Measurements from ENCODE around the gene CDC42BPA.

The CDC42BPA gene

DNA sequence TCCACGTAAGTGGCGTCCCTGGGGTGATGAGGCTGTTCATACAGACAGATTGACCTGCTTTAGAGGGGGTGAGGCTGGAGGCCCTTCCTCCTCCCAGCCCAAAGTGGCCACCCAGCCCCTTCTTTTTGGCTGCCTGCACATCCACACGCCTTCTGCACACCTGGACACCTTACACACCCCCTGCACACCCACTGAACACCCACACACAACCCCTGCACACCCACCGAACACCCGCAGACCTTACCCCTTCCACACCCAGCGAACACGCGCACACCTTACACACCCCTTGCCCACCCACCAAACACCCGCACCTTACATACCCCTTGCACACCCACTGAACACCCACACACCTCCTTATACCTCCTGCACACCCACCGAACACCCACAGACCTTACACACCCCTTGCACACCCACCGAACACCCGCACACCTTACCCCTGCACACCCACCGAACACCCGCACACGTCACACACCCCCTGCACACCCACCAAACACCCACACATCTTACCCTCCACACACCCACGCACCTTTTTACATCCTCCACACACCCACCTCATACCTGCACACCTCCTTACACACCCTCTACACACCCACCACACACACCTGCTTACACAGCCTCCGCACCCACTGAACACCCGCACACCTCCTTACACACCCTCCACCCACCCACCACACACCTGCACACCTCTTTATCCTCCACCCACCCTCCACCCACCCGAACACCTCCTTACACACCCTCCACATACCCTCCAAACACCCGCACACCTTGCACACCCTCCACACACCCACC lies 340.5 kb downstream of the CDC42BPA start:
- DNase-seq = no peak

DNA sequence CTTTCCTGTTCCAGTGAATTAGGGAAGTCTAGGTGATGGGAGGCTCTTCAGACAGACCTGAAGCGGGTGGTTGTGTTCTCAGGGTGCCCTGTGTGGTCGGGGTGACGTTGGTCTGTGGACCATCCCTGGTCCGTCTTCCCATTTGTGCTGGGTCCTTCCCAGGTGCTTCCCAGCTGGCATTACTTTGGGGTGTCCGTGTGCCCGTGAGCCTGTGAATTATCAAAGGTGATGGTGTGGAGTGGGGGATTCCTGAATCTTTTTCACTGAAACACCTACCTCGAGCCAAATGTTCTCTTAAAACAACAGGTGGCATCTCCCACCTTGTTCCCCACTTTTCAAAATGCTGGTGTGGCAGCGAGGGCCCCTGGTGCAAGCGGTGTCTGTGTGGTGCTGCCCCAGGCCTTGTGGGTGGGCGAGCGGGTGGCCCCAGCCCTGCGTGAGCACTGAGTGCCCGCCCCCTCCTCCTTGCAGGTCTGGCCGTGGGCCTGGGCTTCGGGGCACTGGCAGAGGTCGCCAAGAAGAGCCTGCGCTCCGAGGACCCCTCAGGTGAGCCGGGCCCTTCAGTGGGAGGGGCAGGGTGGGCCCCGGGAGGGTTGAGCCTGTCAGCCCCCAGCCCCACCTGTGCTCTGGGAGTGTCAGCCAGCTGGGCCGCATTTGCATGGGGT lies 341.2 kb downstream of the CDC42BPA start:
- no peak for DNase-seq

DNA sequence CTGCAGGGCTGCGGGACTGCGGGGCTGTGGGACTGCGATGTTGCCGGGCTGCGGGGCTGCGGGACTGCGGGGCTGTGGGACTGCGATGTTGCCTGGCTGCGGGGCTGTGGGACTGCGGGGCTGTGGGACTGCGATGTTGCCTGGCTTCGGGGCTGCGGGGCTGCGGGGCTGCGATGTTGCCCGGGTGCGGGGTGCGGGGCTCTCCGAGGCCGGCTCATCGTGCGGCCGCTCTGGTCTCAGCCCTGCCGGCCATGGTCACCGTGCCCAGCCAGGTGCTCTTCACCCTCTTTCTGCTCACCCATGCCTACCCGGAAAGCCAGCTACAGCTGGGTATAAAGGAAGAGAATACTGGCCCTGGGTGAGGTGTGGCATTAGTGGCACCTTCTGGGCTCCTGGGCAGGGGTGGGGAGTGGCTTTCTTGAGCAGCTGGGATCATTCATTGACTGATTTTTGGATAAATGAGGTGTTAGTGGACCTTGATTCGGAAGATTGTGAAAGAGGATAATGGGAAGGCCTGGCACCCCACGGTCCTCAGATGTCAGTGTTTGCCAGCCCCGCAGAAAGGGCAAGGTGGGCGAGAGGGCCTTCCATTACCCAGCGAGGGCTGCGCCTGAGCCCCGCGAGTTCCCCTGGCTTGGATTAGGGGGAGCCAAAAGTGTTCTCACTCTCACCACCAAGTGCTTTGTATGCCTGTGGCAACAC lies 341.9 kb downstream of the CDC42BPA start:
- no peak for DNase-seq

DNA sequence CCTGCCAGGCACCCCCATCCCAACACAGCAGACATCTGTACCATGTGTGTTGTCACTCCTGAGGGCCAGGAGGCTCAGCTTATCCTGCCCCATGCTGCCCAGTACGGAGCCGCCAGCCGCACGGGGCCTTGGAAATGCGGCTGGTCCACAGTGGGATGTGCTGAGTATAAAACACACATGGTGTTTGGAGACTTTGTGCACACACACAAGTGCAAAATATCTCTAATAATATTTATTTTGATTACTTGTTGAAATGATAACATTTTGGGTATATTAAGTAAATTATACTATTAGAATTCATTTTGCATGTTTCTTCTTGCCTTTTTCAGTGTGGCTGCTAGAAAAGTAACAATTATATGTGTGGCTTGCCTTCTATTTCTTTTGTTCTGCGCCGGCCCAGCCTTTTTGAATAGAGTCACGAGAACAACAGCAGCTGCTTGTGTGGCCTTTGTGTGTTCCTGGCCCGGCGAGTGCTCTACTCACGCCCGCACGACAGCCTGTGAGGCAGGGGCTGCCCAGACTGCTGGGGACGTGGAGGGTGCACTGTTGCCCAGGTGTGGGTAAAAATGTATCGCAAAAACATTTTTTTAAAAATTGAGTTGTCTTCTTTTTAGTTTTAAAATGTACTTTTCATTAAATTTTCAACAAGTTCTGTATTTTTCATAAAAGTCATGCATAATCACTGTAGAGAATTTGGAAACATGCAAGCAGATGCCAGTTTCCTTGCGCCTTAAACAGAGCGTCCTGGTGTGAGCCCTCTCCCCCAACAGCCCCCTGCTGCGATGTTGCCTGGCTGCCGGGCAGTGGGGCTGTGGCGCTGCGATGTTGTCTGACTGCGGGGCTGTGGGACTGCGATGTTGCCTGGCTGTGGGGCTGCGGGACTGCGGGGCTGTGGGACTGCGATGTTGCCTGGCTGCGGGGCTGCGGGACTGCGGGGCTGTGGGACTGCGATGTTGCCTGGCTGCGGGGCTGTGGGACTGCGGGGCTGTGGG lies 342.7 kb downstream of the CDC42BPA start:
- DNase-seq = no peak

DNA sequence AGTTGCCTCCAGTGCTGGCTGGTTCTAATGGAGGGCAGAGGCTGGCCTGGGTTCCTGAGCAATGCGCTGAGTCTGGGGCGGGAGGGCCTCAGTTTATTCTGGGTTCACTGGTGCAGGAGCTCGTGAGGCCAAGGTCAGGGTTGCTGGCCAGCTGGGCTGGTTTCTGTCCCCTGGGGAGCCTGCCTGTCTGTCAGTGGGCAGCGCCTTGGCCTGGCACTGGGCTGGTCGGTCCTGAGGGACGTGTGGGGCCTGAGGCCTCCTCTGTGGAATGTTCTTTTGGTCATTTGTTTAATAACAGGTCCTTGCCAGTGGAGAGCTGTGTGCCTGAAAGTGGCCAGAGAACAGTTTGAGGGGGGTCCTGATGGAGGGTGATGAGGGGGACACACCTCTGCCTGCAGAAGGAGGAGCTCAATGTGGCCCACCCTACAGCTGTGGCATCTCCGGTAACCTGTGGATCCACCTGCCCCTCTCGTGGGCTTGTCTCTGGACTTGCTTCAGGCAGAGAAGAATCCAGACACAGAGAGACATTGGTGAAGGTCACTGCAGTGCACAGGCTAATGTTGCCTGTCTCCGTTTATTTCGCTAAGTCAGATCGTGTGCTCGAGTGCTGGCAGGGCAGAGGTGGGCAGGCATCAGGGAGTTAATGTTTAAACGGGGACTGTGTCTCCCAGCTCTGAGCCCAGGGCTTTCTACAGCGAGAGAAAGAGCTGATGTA lies 343.6 kb downstream of the CDC42BPA start:
- no peak for DNase-seq

DNA sequence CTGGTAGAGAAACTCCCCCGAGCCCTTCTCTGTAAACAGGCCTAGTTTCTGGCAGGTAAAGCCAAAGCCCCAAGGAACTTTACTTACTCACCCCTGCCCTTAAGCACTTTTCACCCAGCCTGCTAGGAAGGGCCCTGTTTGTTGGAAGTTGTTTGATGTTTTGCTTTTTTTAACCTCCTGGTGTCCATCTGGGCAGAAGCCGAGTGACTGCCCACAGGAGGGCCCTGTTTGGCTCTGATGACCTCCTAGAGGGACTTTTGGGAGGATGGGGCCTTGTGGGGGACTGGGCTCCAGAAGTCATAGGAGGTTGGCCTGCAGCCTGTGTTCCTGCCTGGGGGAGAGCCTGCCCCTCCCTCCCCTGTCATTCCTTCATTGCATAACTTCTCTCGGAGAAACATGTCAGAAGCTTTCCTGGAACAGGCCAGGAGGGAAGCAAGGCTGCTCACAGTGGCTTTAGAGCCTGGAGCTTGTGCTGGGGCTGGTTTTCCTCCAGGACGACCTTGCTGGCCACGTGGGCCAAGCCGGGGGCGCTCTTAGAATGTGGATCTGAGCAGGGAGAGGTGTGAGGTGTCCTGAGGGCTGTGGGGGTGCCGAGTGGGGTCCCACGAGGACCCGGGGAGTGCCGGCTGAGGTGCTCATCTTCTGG lies 344.3 kb downstream of the CDC42BPA start:
- DNase-seq = no peak

DNA sequence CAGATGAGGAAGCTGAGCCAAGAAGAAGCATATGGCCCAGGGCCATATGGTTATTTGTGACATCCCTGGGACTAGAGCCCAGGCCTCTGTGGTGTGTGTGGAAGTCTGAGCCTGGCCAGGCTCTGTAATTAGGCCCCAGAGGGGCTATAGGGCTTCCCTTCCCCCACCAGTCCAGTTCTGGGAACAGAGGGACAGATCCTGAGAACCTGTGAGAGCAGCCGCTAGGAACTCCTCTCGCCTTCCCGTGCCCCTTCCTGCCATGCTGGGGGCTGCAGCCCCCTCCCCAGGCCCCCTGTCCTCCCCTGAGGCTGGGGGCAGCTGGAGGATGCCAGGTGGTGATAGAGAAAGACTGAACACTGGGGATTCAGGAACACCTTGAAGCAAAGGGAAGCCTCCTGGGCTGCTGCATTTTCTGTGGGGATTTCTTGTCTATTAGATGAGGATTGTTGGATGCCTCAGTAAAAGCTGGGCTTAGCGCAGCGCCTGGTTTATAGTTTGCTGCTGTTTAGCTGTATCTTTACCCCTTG lies 344.9 kb downstream of the CDC42BPA start:
- DNase-seq = no peak

DNA sequence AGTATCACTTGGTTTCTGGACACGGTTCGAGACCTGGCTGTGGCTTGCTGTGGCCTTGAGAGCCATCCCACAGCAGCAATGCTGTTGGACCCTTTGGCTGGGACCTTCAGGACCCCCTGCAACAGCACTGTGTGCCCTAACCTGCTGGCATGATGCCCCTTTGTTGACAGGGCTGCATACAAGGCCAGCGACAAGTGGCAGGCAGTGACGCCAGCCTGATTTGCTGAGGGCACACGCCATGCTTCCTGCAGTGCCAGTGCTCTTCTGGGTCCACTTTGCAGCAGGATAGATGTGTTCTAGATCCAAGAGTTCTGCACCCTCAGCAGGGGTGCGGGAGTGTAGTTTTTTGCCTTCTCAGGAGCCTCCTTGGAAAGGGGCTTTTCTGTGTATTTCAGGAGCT lies 345.4 kb downstream of the CDC42BPA start:
- DNase-seq = no peak

DNA sequence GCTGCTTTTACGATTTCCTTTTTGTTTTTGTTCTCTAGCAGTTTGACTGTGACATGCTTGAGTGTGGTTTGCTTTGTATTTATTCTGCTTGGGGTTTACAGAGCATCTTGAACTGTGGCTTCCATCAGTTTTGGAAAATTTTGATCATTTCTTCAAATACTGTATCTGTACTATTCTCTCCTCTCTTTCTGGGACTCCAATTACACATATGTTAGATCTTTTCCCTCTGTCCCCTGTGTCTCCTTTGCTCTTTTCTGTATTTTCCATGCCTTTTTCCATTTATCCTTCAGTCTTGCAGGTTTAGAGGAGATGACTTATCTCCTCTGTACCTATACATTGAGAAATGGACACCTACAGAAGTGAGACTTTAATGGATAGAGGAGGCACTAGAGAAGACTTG lies 346.5 kb downstream of the CDC42BPA start:
- DNase-seq = no peak

DNA sequence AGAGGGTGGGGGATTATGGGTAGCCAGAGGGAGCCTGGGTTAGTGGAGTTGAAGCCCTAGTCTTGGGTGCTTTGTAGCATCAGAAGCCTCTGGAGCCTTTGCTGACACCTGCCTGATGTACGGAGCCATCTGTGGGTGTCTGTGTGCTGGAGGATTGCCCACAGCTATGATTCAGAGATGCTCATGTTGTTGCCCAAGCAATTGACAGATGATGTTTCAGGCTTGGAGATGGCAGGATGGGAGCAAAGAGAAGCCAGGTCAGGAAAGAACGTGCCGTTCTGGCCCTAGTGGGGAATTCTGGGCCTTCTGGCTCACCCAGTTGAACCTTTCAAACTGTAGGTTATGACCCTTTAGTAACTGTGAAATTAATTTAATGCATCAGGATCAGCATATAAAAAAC lies 350.6 kb downstream of the CDC42BPA start:
- DNase-seq = no peak

DNA sequence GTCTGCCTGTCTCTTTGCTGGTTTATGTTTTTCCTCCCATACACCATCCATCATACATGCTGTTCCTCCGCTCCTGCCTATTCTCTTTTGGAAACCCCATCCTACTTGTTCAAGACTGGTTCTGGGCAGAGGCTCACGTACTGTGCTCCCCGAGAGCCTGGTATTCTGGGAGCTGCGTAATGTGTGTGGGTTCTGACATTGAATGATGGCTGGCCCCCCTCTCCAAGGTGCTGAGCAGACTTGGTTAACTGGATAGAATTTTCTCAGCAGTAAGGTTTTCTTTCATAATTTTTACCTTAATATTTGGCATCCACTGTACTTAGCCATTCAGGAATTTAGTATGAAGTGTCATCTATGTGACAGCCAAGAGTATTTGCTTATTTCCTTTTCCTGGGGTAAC lies 351.6 kb downstream of the CDC42BPA start:
- DNase-seq = no peak

DNA sequence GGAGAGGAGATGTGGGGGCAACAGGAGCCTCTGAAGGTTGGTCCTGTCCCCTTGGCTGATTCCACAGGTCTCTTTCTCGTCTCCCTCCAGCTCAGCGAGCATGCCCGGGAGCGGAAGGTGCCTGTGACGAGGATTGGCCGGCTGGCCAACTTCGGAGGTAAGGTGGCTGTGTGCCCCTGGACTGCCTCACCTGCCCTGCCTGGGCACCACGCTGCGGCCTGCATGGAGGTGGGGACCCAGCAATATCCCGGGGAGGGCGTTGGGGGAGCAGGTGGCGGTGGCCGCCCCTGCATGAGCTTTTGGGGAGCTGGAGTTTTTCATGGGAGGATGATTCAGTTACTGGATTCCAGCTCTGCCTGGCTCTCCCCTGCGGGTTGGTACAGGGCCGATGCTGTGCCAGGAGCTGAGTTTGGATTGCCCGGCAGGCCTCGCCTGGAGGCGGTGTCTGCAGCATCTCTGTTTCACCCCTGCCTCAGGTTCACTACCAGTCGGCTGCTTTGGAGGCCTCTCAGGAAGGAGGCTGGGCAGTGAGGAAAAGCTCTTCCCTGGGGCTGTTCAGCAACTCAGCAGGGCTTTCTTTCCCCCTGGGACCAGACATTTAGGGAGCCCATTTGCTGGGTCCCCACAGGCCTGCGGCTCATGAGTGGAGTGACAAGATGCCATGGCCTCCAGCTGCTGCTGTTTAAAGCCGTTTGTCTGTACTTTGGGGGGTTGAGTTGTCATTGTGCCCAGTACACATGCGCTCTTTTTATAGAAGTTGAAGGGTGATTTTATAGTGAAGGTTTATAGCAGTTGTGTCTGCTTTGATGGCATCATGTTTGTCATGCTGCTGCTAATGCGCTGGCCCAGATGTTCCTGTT lies 352.5 kb downstream of the CDC42BPA start:
- no peak for DNase-seq

DNA sequence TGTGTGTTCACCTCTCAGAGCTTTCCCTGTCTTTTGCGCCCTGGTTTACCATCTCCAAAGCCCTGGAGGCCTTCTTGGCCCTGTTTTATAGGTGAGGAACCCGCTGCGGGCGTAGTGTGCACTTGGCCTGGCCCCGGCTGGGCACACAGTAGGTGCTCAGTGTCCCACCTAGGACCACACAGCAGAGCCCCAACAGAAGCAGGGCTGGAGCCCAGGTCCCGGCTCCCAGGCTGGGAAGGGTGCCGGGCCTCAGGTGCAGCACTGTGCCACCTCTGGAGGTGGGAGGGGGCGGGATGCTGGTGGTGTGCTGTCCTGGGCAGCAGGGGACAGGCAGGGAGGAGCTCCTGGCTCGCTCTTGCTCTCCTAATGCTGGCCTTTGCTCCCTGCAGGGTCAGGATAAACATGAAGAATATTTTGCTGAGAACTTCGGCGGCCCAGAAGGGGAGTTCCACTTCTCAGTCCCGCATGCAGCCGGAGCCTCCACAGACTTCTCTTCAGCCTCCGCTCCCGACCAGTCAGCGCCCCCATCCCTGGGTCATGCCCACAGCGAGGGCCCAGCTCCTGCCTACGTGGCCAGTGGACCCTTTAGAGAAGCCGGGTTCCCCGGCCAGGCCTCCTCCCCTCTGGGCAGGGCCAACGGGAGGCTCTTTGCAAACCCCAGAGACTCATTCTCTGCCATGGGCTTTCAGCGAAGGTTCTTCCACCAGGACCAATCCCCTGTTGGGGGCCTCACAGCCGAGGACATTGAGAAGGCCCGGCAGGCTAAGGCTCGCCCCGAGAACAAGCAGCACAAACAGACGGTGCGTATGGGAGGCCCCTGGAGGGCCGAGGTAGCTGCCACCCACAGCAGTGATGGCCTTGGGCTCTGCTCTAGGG lies 353.4 kb downstream of the CDC42BPA start:
- DNase-seq = no peak

DNA sequence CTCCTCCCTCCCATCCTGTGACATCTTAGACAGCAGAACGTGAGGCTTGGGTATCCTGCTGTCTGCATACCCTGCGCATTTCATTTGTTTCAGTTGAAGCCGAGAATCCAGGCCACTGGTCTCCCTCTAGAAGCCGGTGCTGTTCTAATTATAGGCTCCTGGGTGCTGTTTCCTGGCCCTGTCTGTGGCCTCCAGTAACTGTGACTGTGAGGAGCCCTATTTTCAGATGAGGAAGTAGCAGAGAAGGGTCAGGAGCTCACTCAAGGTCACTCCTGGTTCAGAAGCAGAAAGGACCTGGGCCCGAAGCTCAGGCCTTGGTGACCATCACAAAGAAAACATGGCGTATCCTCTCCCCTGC lies 354.2 kb downstream of the CDC42BPA start:
- no peak for DNase-seq

DNA sequence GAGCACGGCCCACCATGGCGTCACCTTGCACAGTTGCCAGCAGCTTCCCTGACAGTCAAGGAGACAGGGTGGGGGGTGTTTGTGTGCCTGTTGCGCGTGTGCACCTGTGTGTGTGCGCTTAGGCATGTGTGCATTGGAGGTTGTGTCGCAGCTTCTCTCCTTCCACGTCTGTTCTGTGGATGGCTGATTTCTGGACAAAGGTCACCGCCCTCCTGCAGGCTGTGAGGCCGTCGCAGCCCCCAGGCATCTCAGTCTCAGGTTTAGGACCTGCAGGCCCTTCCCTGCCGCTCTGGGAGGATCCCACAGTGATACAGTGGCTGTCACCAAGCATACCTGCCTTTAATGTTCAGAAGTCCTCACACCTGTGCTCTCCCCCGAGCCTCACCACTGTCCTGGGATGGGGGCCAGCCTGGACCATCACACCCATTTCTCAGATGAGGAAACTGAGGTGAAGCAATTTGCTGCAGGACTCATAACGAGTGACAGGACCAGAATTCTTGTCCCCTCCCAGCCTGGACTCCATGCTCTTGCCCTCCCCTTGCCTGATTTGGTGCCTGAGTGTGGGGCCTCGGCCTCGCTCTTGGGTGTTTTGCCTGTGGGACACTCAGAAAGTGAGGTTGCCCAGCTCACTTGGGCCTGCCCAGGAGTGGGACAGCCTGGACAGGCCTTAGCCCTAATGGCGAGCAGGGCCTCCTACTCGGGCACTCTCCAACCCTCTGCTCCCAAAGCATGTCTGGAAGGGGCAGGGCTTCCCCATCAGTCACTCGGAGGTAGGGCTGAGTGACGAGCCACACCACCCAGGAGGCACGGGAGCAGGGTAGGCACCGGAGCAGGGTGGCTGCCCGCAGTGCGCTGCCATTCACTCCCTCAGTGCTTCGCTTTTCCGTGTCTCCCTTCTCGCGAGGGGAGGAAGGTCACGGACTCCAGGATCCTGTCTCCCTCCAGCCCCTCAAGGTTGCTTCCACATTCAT lies 355.6 kb downstream of the CDC42BPA start:
- DNase-seq = no peak

DNA sequence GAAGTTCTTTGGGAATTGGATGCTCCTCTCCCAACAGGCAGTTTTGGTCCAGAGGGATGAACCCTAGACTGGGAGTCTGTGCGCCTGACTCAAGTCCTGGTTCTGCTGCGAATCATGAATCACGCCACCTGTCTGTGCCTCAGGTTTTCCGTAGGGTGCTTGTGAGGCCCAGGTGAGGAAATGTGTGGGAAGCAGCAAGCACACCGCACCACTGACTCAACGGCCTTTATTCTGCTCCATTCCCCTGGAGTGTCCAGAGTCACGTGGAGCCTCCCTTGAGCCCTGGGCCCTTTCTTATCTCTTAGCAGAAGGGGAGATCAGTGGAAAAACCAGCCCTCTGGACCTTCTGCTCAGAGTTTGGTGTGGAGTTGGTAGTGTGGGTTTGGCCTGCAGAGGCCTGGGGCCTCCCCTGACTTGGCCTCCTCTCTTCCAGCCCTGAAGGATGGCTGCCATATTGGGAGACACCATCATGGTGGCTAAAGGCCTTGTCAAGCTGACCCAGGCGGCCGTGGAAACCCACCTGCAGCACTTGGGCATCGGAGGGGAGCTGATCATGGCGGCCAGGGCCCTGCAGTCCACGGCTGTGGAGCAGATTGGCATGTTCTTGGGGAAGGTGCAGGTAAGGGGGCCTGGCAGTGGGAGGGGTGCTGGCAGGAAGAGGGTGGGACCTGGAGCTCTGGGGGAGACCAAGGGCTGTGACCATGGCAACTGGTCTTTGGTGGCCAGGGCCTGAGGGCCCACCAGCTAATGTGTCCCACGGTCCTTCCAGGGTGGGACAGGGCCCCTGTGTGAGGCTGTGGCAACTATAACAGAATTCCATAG lies 357.1 kb downstream of the CDC42BPA start:
- no peak for DNase-seq

DNA sequence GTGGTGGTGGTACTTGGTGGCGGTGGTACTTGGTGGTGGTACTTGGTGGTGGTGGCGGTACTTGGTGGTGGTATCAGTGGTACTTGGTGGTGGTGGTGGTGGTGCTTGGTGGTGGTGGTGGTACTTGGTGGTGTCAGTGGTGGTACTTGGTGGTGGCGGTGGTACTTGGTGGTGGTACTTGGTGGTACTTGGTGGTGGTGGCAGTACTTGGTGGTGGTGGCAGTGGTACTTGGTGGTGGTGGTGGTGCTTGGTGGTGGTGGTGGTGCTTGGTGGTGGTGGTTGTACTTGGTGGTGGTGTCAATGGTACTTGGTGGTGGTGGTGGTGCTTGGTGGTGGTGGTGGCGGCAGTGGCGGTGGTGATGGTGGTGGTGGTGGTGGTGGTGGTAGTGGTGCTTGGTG lies 358.0 kb downstream of the CDC42BPA start:
- no peak for DNase-seq

All from KG1 (cell line).